ENCODE measurements around the gene HPSE2. TPM values are rescaled to one million over a fixed set of nuclear protein-coding genes. Genes with fewer than 3 reads are reported as not detected.

HPSE2 gene
- polyA plus RNA-seq, 1 experiment, result not detected

- H3K27me3 ChIP-seq (ENCODE audit: control insufficient read depth, insufficient read depth, low read length), result no peaks in the 10 kb centered on the region
- TF ChIP-seq CTCF (IDR thresholded peaks at IDR 0.05; ENCODE audit: insufficient read depth, low read depth, low read length), result no peak
- no peaks in the 10 kb centered on the region for H3K36me3 ChIP-seq (ENCODE audit: control insufficient read depth, insufficient read depth, low read length)
- no peak for DNase-seq (ENCODE audit: low read depth)
- H3K4me3 ChIP-seq (ENCODE audit: low read depth, low read length), result no peak overlapping the region
- CTCF ChIA-PET, result interaction anchor here (1.1 kb wide), 1 partner anchor 10 kb away, joined by 3 read pairs; no protein-coding TSS in a partner anchor
- POLR2A ChIA-PET, result no interaction called here
Observed at GRCh38 chr10:98489561-98490481, 745.8 kb downstream of the HPSE2 start.

GRCh38 chr10:98488669-98489430, 746.8 kb downstream of the HPSE2 start:
- TF ChIP-seq CTCF (IDR thresholded peaks at IDR 0.05; ENCODE audit: insufficient read depth, low read depth, low read length), result no peak
- ChIA-PET POLR2A (no interaction called here), CTCF (interaction anchor here (1.1 to 1.3 kb wide), 2 partner anchors 9 to 10 kb away, joined by 3 read pairs; no protein-coding TSS in a partner anchor)
- no peaks in the 10 kb centered on the region for H3K36me3 ChIP-seq (ENCODE audit: control insufficient read depth, insufficient read depth, low read length)
- H3K27me3 ChIP-seq (ENCODE audit: control insufficient read depth, insufficient read depth, low read length), result no peaks in the 10 kb centered on the region
- no peak overlapping the region for H3K4me3 ChIP-seq (ENCODE audit: low read depth, low read length)
- DNase-seq (ENCODE audit: low read depth), result no peak

- Histone ChIP-seq H3K27me3 (ENCODE audit: control insufficient read depth, insufficient read depth, low read length) (no peaks in the 10 kb centered on the region), H3K4me3 (ENCODE audit: low read depth, low read length) (no peak overlapping the region), H3K36me3 (ENCODE audit: control insufficient read depth, insufficient read depth, low read length) (no peaks in the 10 kb centered on the region)
- POLR2A ChIA-PET, result no interaction called here
- no peak for TF ChIP-seq CTCF (IDR thresholded peaks at IDR 0.05; ENCODE audit: insufficient read depth, low read depth, low read length)
- CTCF ChIA-PET, result no interaction called here
- DNase-seq (ENCODE audit: low read depth), result no peak
Observed at GRCh38 chr10:98487649-98488048, 748.0 kb downstream of the HPSE2 start.

GRCh38 chr10:98486421-98486820, 749.2 kb downstream of the HPSE2 start:
- Histone ChIP-seq H3K4me3 (ENCODE audit: low read depth, low read length) (no peak overlapping the region), H3K36me3 (ENCODE audit: control insufficient read depth, insufficient read depth, low read length) (no peaks in the 10 kb centered on the region), H3K27me3 (ENCODE audit: control insufficient read depth, insufficient read depth, low read length) (no peaks in the 10 kb centered on the region)
- POLR2A ChIA-PET, result interaction anchor here (0.6 kb wide), 1 partner anchor 125 kb away, joined by 3 read pairs; no protein-coding TSS in a partner anchor
- peak; percentile 79 for DNase-seq (ENCODE audit: low read depth)
- CTCF ChIA-PET, result no interaction called here
- no peak for TF ChIP-seq CTCF (IDR thresholded peaks at IDR 0.05; ENCODE audit: insufficient read depth, low read depth, low read length)

- TF ChIP-seq CTCF (IDR thresholded peaks at IDR 0.05; ENCODE audit: insufficient read depth, low read depth, low read length), result 0 out of 2 replicates have a peak, but pooled peaks have one; percentile 9
- POLR2A ChIA-PET, result interaction anchor here (0.6 kb wide), 1 partner anchor 126 kb away, joined by 3 read pairs; no protein-coding TSS in a partner anchor
- no peak for DNase-seq (ENCODE audit: low read depth)
- Histone ChIP-seq H3K4me3 (ENCODE audit: low read depth, low read length) (no peak overlapping the region), H3K27me3 (ENCODE audit: control insufficient read depth, insufficient read depth, low read length) (no peaks in the 10 kb centered on the region), H3K36me3 (ENCODE audit: control insufficient read depth, insufficient read depth, low read length) (no peaks in the 10 kb centered on the region)
- CTCF ChIA-PET, result no interaction called here
Observed at GRCh38 chr10:98485959-98486358, 749.7 kb downstream of the HPSE2 start.

Data from BJ (cell line).